DMS53 treated with DMSO at 0.1 percent for 48 hours (cell line): ENCODE measurements around the gene STK10.
"Not testable (repeated sequence)": the region's sequence is repeated elsewhere in the genome, so short reads cannot be mapped to it uniquely, and the experiment has no call there.

Experiments used
- DNase-seq: peaks from one replicate; lab custom pipeline; 2025; ENCODE audit not compliant: unreplicated experiment; lab: John Stamatoyannopoulos, UW

Gene STK10

DNA sequence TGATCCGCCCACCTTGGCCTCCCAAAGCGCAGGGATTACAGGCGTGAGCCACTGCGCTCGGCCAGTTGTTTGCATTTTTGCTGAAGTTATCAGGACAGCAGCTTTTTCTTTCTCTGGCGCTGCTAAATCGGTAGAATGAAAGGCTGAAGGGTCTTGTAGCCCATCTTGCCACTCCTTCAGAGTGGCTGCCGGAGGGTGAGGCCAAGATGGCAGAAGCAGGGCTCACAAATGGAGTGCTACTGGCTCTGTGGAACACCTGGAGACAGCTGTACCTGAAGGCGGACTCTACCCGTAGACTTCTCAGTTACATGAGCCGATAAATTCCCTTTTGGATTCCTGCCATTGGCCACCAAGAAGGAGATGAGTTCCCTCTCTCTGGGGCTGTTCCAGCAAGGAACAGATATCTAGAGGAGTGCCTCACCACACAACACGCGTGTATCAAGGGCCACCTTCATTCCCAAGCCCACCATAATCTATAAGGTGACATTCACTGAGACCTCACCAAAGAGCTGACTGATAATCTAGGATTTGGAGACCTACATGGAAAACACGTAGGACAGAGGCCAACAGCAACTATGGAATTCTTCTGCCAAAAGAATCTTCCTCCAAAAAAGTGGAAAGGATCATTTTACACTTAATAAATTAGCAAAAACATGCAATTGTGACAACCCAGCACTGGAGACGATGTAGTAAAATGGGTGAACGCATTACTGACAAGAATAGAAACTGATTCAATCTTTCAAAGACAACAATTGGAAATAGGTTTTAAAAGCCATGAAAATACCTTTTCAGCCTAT is 21.8 kb downstream of the STK10 start:
- no peak for DNase-seq

DNA sequence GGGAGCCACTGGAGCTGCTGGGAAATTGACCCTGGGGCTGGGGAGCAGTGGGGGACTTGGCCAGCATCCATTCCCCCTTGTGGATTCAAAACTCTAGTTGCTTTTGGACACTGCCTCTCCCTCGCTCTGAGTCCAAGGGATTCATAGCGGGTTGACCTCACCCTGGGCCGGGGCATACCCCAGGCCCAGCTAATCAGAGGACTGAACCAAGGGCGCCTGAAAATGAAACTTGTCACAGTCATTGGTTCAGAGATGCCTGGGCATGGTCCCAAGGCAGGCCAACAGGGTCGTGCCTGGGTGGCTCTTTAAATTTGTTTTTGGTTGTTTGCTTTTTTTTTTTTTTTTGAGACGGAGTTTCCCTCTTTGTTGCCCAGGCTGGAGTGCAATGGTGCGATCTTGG is 22.6 kb downstream of the STK10 start:
- DNase-seq: no peak

DNA sequence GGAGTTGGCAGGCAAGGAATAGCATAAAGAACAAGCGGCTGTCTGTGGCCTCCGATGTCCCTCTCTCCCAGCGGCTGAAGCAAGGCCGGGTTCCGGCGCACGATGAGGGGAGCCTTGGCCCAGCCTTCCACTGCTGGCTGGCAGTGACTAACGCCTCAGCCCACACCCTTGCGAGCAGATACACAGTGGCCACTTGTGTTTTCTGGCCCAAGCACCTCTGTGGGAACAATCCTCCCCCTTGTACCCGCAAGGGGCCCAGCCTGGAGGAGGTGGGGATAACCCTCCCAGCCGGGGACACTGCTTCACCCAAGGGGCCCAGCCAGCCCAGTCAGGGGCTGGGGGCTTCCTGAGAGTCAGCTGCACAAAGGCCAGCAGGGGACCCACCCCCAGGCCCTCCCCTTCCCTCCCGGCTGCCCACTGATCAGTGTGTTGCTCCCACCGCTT is 23.2 kb downstream of the STK10 start:
- DNase-seq: no peak

DNA sequence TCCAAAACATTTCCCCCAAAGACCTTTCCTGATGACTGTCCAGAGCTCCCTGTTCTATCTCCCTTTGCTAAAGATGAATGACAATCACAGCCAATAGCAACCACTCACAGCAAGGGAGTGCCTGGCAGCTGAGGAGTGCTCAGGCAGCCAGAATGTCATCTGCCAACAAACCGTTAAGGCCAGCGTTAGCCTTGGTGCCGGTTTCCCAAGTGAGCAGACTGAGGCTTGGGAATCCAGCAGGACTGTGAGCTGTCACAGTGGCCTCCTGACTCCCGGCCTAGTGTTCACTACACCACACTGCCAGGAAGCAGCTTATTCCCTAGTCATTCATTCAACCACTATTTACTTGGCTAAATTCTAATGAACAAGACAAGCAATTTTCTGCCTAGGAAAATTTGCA is 24.7 kb downstream of the STK10 start:
- DNase-seq: no peak

DNA sequence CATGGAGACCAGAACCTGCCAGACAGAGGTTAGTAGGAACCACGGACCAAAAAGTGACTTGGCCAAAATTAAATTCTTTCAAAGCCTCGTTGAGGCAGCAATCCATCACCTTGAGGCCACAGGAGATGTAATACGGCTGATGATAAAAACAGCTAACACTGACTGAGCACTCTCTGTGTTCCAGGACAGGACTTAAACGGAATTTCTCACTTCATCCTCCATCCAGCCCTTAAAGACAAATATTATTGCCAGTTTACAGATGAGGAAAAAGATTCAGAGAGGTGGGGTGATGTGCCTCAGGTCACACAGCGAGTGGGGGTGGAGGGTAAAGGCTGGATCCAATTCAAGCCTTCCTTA is 25.1 kb downstream of the STK10 start:
- no peak for DNase-seq

DNA sequence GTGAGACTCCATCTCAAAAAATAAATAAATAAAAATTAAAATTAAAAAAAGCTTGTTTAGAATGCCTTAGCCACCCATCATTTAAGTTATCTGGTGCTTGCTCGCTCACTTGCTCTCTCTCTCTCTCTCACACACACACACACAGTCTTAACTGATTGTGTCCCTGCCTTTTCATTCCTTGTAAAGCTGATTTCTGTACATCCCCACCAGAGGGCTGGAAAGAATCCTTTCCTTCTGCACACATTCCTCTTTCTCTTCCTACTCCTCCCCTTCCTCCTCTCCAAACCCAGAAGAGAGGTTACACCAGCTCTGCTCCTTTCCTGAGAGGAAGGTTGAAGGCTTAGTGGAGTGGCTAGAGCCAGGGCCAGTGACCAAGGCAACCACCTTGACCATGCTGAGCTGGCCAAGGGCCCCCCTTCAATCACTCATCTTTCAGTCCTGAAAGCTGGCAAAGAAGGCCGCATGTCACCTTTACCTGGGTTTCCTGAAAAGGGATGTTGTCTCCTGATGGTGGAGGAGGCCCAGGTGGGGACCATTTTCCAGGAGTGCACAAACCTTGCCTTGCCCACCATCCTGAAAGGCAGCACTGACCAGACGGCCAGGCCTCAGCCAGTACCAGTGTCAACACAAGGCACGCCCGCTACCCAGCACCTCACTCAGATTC is 25.6 kb downstream of the STK10 start:
- no peak for DNase-seq

DNA sequence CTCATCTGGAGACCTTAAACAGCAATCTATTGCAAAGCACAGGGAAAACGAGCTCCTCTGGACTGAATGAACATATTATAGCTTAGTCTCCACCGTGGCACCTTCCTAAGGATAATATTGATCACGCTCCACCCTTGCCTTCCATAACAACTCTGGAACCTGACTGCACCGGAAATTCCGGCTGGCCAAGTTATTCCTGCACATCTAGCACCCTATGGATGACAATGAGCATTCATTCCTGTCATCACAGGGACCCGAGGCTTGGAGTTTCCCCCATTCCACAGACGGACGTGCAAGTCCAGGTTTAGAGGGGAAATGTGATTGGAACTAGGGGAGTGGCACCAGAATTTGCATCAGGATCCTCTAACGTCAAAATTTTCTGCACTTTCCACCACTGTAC is 27.5 kb downstream of the STK10 start:
- no peak for DNase-seq

DNA sequence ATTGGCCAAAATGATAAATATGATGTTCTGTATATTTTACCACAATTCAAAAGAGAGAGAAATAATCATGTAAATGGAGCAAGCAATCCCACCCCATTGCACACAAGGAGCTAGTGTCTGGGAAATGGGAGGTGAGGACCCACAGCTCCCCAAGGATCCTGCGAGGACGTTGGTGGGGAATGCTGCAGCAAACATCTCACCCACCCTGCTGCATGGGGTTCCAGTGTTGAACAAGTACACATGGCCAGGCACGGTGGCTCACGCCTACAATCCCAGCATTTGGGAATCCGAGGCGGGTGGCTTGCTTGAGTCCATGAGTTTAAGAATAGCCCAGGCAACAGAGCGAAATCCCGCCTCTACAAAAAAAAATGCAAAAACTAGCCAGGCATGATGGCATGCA is 29.0 kb downstream of the STK10 start:
- DNase-seq: no peak

DNA sequence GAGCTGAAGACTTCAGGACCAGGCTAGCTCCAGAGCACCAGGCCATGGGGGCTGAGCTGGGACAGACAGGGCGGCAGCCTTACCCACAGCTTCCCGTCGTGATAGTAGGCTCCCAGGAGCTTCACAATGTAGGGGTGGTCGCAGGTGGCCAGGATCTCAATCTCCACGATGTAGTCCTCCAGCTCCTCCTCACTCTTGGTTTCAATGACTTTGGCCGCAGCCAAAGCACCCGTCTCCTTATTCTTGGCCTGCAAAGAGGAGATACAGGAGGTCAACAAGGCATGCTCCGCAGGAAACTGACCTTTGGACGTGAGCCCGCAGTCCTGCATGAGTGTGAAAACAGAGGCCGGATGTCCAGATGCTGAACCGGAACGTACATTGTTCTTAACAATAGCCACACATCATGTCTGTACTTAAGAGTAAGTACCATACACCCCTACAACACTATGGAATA is 31.5 kb downstream of the STK10 start:
- peak; percentile 36 for DNase-seq

DNA sequence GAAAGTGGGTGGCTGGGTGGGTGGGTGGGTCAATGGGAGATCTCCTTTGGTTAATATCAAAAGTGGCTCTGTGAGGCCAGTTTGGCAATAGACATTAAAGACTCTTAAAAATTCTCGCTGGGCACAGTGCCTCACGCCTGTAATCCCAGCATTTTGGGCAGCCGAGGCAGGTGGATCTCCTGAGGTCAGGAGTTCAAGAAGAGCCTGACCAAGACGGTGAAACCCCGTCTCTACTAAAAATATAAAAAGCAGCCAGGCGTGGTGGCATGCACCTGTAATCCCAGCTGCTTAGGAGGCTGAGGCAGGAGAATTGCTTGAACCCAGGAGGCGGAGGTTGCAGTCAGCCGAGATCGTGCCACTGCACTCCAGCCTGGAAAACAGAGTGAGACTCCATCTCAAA is 32.9 kb downstream of the STK10 start:
- not testable (repeated sequence) for DNase-seq

DNA sequence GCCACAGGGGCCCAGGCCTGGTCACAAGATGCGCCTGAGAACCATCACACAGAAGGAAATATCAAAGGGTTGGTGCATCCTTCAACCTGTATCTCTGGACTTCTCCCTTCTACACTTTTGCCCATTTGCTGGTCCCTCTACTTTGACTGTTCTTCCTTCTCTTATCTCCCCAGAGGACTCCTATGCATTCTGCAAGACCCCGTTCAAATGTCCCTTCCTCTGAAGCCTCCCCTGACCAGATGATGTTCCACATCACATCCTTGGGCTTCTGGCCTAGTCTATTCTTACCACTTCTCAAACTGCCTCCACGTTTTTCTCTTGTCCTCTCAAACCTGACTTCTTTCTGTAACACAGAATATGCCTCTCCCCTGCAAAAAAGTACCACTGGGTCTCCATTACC is 34.3 kb downstream of the STK10 start:
- no peak for DNase-seq

DNA sequence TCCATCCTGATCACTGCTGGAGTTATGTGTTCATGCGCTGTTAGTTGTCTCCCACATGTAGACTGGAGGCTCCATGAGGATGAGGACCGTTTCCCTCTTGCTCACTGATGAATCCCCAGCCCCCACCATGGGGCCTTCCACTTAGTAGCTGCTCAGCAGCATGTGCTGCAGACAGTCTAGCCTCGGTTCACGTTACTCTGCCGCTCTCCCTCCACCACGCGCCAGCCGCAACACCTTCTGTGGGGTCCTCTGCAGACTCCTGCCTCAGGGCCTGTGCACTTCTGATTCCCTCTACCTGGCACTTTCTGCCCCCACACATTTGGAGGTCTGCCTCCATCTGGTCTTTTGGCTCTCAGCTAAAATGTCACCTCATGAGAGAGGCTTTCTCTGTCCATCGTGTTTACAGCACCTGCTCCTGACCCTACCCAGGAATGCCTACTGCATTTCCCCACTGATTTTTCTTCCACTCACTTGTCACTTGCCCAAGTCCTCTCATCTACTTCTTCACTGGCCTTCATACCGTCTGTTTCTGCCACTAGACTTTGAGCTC is 36.3 kb downstream of the STK10 start:
- DNase-seq: no peak

DNA sequence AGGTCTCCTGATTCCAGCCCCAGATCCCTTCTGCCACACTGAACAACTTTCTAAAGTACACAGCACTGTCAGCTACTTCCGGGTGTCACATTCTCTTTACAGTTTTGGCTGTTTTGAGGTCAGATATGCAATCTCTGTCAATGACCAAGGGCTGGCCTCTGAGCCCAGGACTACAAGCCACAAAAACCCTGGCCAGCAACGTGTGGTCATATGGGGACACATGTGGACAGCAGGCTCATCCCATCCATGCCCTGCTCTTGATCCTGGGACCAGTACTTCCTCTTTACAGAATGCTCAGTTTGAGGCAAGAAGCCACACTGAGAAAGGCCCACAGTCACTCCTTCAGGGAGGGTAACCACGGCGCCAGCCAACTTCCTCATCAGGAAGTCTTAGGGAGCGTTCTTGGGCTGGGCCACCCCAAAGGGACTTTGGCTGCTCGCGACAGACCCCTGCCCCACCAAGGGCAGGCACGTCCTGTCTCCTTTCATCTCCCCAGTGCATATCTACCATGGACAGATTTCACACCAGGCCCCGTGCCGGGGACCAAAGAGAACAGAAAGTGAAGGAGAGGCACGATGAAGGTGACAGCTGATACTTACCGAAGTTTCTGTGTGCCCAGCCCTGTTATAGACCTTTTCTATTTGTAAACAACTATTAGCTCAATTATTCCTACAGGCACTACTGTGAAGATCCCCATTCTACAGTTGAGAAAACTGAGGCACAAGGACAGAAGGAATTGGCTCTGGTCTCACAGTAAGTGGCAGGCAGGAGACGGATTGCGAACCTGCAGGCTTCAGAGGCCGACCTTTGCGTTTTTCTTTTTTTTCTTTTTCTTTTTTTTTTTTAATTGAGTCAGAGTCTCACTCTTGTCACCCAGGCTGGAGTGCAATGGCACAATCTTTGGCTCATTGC is 37.3 kb downstream of the STK10 start:
- no peak for DNase-seq

DNA sequence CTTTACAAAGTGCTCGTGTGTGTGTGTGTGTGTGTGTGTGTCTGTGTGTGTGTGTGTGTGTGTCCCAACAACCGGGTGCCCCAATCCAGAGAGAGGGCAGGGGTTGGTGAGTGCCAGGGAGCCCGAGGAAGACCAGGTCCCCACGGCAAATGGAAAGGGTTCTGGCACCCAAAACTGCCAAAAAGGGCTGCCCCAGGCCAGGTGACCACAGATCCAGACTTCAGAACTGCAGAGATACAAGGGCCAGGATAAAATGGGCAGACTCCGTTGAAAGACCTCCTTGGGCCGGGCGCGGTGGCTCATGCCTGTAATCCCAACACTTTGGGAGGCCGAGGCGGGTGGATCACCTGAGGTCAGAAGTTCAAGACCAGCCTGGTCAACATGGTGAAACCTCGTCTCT is 38.5 kb downstream of the STK10 start:
- not testable (repeated sequence) for DNase-seq

DNA sequence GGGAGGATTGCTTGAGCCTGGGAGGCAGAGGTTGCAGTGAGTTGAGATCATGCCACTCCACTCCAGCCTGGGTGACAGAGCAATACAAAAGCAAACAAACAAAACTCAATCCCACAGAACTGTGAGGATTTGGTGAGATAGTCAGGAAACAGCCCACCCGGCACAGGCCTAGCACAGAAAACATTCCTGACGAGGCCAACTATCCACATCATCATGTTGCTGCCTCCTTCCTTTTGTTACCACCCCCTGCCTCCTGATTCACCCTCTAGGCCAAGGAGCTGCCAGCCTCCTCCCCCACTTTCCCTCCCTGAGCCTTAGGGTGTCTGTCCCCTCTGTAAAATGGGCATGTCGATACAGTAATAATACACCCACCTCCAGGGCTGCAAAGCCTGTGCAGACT is 39.0 kb downstream of the STK10 start:
- DNase-seq: no peak

DNA sequence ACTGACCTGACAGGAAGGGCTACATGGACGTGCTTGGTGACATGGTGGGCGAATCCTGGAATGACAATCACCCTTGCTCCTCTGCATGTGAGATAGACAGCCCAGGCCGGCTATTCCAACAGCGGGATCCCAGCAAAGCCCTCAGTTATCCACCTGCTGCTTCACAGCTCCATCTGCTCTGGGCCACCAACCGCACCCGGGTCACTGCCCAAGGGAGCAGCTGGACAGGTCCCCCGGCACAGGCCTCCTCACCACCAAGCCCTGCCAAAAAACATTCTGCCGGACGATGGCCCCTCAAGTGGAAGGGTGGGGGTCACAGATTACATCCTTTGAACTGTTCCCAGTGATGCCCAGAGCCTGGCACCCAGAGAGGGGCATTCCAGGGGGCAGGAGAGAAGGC is 39.6 kb downstream of the STK10 start:
- no peak for DNase-seq

DNA sequence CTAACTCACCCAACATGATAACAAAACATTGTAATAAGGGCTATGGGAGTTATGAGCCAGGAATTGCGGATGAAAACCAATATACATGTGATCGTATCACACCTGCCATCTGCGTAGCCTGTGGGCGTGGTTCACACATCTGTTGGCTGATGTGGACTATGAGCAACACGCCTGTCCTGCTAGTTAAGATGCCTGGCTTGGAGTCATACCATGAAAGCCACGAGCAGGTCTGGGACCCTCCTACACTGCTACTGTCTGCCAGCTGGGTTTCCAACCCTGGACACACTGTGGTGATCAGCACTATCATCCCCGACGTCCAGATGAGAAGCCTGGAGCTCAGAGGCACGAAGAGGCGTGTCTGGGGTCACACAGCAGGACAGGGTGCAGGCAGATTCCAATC is 40.2 kb downstream of the STK10 start:
- DNase-seq: no peak

DNA sequence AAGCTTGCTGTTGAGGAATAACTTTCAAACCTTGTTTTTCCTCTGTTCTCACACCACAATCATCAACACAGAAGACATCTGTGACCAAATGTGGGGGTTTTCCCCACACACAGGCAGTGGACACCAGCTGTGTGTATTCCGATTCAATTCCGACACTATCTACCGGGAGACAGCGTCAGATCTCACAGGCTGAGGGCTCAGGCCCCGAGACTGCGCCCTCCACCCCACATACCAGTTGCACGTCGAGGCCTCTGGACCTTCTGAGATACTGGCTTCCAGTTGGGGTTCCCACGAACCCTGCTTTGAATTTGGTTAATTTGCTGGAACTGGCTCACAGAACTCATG is 41.3 kb downstream of the STK10 start:
- no peak for DNase-seq

DNA sequence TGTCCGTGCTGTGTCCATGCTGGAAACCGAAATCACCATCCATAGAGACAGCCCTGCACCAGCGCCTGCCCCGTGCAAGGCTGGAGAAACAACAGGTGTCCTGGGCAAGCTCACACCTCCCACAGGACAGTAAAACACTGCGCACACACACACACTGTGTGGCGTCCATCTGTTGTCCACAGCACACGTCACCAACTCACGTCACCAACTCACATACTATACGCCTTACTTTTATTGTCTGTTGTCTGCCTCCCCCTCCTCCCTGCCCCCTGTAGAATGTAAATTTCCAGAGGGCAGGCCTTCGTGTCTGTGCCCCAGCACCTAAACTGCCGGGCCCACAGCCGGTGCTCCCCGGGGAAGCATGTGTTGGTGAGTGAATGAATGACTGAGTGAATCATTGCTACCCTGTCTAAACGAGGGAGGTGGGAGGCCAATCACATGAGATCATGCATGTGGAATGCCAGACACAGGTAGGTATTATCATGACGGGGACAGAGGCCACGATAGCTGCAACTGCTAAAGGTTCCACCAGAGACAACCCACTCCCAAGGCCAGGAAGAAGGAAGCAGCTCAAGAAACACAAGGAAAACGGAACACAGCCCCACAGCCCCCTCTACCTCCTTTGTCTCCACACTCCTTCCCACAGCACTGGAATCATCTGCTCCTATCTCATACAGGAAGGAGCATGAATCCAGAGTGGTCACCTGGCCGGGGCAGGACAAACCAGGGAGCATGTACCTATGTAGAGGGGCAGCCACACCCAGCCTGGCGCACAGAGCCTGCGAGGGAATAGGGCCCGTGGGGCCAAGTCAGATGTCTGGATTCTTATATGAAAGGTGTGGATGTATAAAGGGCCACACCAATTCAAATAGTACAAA is 41.9 kb downstream of the STK10 start:
- no peak for DNase-seq
